HCT116 (cell line): ENCODE results near the gene GORAB.

ENCODE experiments used
- CEBPB ChIP-seq: IDR thresholded peaks from 2 replicates; pipeline ENCODE4 v1.6.1; 2012; ENCODE audit warnings: low read depth
- EZH2 ChIP-seq: fragments of 200-600 bp; sonication (generic); IDR thresholded peaks from 2 replicates; pipeline ENCODE4 v1.6.1; 2017; ENCODE audit warnings: antibody characterized with exemption, mixed run types
- POLR2AphosphoS5 ChIP-seq: IDR thresholded peaks from 2 replicates; pipeline ENCODE4 v1.6.1; 2011; ENCODE audit warnings: mild to moderate bottlenecking, low read depth, low read length, moderate library complexity
- SRF ChIP-seq: IDR thresholded peaks from 2 replicates; pipeline ENCODE4 v1.6.1; 2012; ENCODE audit warnings: low read depth
- ZFX ChIP-seq: fragments of 450-650 bp; IDR thresholded peaks from 2 replicates; pipeline ENCODE4 v1.6.1; 2017
- TF ChIP-seq, protein P1 (sequence below), 3 experiments: fragments of 200-600 bp in 1 of 3; sonication (generic) in 1 of 3; IDR thresholded peaks in 2 of 3; conservative IDR thresholded peaks in 1 of 3; 2 replicates each; pipeline ENCODE4 v1.5.1; 2012 to 2017; ENCODE audit warnings: low read depth in 2 of 3, low read length in 2 of 3, antibody characterized with exemption in 1 of 3, borderline replicate concordance in 1 of 3, control low read depth in 1 of 3, mild to moderate bottlenecking in 1 of 3, mixed read lengths in 1 of 3, mixed run types in 1 of 3, moderate library complexity in 1 of 3; ENCODE audit not compliant: insufficient read depth in 1 of 3

DNA sequence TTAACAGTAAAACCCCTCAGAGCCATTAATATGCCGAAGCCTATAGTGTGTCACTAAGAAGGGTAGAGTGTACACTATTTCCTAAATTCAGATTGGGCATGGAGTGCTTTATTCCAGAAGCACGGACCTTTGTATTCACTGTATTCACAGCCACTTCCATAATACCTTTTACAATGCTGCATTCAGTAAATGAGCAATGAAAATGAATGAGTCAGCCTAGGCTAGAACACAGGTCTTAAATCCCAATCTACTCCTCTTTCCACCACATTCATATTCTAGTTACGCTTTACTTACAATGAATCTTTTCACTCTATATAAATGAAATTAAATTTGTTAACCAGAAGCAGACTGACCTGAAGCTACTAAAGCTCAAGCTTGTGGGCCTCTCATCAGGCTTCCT is 13.0 kb upstream of the GORAB start:
- TF ChIP-seq, protein P1, sequence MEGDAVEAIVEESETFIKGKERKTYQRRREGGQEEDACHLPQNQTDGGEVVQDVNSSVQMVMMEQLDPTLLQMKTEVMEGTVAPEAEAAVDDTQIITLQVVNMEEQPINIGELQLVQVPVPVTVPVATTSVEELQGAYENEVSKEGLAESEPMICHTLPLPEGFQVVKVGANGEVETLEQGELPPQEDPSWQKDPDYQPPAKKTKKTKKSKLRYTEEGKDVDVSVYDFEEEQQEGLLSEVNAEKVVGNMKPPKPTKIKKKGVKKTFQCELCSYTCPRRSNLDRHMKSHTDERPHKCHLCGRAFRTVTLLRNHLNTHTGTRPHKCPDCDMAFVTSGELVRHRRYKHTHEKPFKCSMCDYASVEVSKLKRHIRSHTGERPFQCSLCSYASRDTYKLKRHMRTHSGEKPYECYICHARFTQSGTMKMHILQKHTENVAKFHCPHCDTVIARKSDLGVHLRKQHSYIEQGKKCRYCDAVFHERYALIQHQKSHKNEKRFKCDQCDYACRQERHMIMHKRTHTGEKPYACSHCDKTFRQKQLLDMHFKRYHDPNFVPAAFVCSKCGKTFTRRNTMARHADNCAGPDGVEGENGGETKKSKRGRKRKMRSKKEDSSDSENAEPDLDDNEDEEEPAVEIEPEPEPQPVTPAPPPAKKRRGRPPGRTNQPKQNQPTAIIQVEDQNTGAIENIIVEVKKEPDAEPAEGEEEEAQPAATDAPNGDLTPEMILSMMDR (IDR thresholded peaks at IDR 0.05 in 2 of 3, conservative IDR thresholded peaks at IDR 0.05 in 1 of 3; ENCODE audit: borderline replicate concordance in 1 of 3, insufficient read depth in 1 of 3, low read depth in 2 of 3, low read length in 2 of 3) = no peak
- TF ChIP-seq POLR2AphosphoS5 (no peak), SRF (no peak), EZH2 (no peak), CEBPB (no peak), ZFX (no peak)
